Neural cell (in vitro differentiated cells): ENCODE results near the gene TADA3.

Source experiments
- CTCF ChIP-seq: fragments of 450-650 bp; IDR thresholded peaks from 2 replicates; pipeline ENCODE4 v1.5.1; 2014; ENCODE audit warnings: antibody characterized with exemption, mild to moderate bottlenecking, moderate library complexity; ENCODE audit not compliant: poor library complexity, severe bottlenecking
- EP300 ChIP-seq: fragments of 450-650 bp; conservative IDR thresholded peaks from 2 replicates; pipeline ENCODE4 v1.6.1; 2014; ENCODE audit warnings: antibody characterized with exemption, mild to moderate bottlenecking, moderate library complexity; ENCODE audit not compliant: poor library complexity, severe bottlenecking
- EZH2 ChIP-seq: fragments of 200-600, 300-800 bp; shearing (Covaris generic), sonication (generic); IDR thresholded peaks from 2 replicates; pipeline ENCODE4 v1.6.1; 2014; ENCODE audit warnings: antibody characterized with exemption, low read length, borderline replicate concordance, mild to moderate bottlenecking; ENCODE audit not compliant: insufficient read depth, poor library complexity, severe bottlenecking
- MXI1 ChIP-seq: fragments of 450-650 bp; conservative IDR thresholded peaks from 2 replicates; pipeline ENCODE4 v1.6.1; 2014; ENCODE audit warnings: antibody characterized with exemption, mild to moderate bottlenecking; ENCODE audit not compliant: poor library complexity, severe bottlenecking
- POLR2AphosphoS5 ChIP-seq: IDR thresholded peaks from 2 replicates; pipeline ENCODE4 v1.6.1; 2012
- RAD21 ChIP-seq: fragments of 450-650 bp; conservative IDR thresholded peaks from 2 replicates; pipeline ENCODE4 v1.6.1; 2014; ENCODE audit warnings: antibody characterized with exemption, mild to moderate bottlenecking, moderate library complexity
- REST ChIP-seq: IDR thresholded peaks from 2 replicates; pipeline ENCODE4 v1.6.1; 2012; ENCODE audit warnings: borderline replicate concordance
- SMC3 ChIP-seq: fragments of 450-650 bp; conservative IDR thresholded peaks from 2 replicates; pipeline ENCODE4 v1.6.1; 2014; ENCODE audit warnings: antibody characterized with exemption, mild to moderate bottlenecking, moderate library complexity; ENCODE audit not compliant: poor library complexity
- TAF1 ChIP-seq: IDR thresholded peaks from 2 replicates; pipeline ENCODE4 v1.6.1; 2012; ENCODE audit warnings: low read depth

DNA sequence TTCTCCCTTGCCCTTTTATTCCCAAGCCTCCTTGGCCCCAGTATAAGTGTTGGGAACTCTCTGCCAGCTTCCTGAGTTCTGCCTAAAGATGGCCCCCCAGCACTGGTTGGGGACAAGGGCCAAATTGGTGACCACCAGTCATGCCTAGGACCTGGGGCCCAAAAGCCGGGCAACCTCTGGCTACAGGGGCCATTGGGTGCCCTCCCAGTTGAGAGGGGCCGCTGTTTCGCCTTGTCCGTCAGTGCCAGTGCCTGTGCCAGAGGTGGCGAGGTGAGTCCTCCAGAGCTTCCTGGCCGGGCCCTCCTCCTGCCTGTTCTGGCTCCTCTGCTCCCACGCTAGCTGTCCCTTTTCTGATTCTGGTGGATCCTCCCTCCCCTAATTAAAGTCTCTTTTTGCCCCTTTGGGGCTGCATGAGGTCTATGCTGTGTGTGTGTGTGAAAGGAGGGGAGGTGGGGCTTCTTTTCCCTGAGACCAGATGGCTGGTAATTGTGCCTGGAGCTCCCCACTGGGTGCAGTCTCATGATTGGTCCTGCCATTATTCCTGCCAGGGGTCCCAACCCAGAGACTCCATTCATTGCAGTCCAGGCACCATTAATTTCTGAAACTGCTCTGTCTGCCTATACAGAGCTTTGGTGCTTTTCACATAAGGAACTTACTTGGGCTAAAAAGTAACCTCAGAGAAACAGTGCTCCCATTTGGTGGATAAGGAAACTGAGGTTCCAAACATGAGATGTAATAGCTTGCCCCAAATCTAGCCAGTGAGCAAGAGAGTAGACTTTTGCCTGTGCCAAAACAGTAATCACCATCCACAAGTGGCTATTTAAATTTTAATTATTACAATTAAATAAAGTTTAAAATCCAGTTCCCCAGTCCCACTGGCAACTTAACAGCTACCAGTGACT, 14.7 kb upstream of the TADA3 start:
- TF ChIP-seq CTCF (no peak), MXI1 (no peak), EP300 (no peak), REST (no peak), EZH2 (no peak), POLR2AphosphoS5 (no peak), RAD21 (no peak), TAF1 (no peak), SMC3 (no peak)
